Osteocyte (in vitro differentiated cells): ENCODE measurements around the gene ASCL3. TPM values are rescaled to one million over a fixed set of nuclear protein-coding genes. Genes with fewer than 3 reads are reported as not detected.

ENCODE experiments used
- DNase-seq: peaks from one replicate; pipeline ENCODE4 v3.0.0; 2021; ENCODE audit warnings: mixed read lengths; ENCODE audit not compliant: unreplicated experiment; ENCODE audit errors: extremely low spot score
- H3K27ac Mint-ChIP-seq: one replicate; pipeline ENCODE4 v1.8.0; 2021; ENCODE audit warnings: mild to moderate bottlenecking, mixed read lengths; ENCODE audit not compliant: unreplicated experiment
- H3K27me3 Mint-ChIP-seq: one replicate; pipeline ENCODE4 v1.8.0; 2021; ENCODE audit warnings: mixed read lengths; ENCODE audit not compliant: unreplicated experiment
- H3K36me3 Mint-ChIP-seq: one replicate; pipeline ENCODE4 v1.8.0; 2021; ENCODE audit warnings: mixed read lengths; ENCODE audit not compliant: unreplicated experiment
- H3K4me1 Mint-ChIP-seq: one replicate; pipeline ENCODE4 v1.8.0; 2021; ENCODE audit warnings: mixed read lengths; ENCODE audit not compliant: unreplicated experiment
- H3K4me3 Mint-ChIP-seq: one replicate; pipeline ENCODE4 v1.8.0; 2021; ENCODE audit warnings: mild to moderate bottlenecking, moderate library complexity, mixed read lengths; ENCODE audit not compliant: unreplicated experiment
- H3K9me3 Mint-ChIP-seq: one replicate; pipeline ENCODE4 v1.8.0; 2021; ENCODE audit warnings: mixed read lengths; ENCODE audit not compliant: unreplicated experiment
- total RNA-seq: library from RNA; stranded (reverse); gene quantifications from 2 replicates; pipeline ENCODE4 v1.2.1, GENCODE V29; 2021
- TF ChIP-seq, protein P1 (sequence below): fragments of 200-600 bp; sonication (generic); IDR thresholded peaks from 2 replicates; pipeline ENCODE4 v1.5.0; 2021; ENCODE audit warnings: antibody characterized with exemption, mild to moderate bottlenecking, moderate library complexity

Gene ASCL3
- total RNA-seq, 1 donor from 2014 or later = not detected

DNA sequence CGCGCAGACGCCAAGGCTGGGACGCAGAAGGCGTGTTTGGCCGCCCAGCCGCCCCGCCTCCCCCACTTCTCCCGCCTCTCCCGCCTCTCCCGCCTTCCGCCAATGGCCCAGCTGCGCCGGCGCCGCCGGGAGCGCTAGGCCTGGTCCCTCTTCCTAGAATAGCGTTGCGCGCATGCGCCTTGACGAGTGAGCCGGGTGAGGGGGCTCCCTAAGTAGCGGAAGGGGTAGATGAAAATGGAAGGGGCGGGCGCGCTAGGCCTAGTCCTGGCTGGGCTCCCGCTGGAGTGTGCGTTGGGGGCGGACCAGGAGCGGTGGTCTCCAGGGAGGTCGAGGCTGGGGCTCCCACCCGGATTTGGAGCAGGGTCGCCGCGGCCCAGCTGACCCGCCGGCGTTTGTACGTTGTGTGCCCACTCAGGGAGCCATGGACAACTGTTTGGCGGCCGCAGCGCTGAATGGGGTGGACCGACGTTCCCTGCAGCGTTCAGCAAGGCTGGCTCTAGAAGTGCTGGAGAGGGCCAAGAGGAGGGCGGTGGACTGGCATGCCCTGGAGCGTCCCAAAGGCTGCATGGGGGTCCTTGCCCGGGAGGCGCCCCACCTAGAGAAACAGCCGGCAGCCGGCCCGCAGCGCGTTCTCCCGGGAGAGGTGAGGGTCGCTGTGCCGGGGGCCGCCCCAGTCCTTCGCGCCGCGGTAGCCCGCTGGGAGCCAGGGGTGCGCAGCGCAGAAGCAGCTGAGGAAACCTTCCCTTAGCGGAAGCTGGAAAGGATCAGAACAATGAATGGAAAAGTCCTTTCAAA lies 31.6 kb downstream of the ASCL3 start, which contains the start of gene AKIP1:
AKIP1 (plus strand) TSS at position 161 of the 795 bp plus-strand sequence; CDS start at position 422, 261 bp downstream.
- H3K27me3 Mint-ChIP-seq = no peaks in the 10 kb centered on the region
- peak; percentile 99 for DNase-seq
- peak within 1 kb of the TSS; percentile 93 for H3K4me3 Mint-ChIP-seq
- H3K27ac Mint-ChIP-seq = peak within 1 kb of the TSS; percentile 92
- H3K9me3 Mint-ChIP-seq = no peaks in the 10 kb centered on the region
- H3K4me1 Mint-ChIP-seq = peaks cover 71% of the 10 kb centered on the region
- peaks cover 5% of the 10 kb centered on the region for H3K36me3 Mint-ChIP-seq
- TF ChIP-seq, protein P1, sequence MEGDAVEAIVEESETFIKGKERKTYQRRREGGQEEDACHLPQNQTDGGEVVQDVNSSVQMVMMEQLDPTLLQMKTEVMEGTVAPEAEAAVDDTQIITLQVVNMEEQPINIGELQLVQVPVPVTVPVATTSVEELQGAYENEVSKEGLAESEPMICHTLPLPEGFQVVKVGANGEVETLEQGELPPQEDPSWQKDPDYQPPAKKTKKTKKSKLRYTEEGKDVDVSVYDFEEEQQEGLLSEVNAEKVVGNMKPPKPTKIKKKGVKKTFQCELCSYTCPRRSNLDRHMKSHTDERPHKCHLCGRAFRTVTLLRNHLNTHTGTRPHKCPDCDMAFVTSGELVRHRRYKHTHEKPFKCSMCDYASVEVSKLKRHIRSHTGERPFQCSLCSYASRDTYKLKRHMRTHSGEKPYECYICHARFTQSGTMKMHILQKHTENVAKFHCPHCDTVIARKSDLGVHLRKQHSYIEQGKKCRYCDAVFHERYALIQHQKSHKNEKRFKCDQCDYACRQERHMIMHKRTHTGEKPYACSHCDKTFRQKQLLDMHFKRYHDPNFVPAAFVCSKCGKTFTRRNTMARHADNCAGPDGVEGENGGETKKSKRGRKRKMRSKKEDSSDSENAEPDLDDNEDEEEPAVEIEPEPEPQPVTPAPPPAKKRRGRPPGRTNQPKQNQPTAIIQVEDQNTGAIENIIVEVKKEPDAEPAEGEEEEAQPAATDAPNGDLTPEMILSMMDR = no peak

DNA sequence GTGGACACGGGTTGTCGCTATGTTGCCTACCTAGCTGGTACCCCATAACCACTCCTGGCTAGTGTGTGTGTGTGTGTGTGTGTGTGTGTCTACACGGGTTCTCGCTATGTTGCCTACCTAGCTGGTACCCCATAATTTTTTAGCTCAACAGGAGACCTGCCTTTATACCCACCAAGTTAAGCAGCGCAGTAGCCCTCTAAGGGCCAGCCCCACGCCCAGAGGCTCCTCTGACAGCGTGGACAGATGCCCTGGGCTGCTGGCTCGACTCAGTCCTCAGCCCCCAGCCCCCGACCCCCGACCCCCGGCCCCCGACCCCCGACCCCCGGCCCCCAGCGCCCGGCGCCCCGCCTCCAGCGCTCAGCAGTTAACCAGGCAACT lies 32.2 kb downstream of the ASCL3 start:
- Mint-ChIP-seq H3K4me1 (peaks cover 68% of the 10 kb centered on the region), H3K27me3 (no peaks in the 10 kb centered on the region), H3K9me3 (no peaks in the 10 kb centered on the region), H3K4me3 (peak overlapping the region; percentile 93), H3K27ac (no peak overlapping the region), H3K36me3 (peaks cover 5% of the 10 kb centered on the region)
- DNase-seq = no peak
- TF ChIP-seq, protein P1 = no peak

DNA sequence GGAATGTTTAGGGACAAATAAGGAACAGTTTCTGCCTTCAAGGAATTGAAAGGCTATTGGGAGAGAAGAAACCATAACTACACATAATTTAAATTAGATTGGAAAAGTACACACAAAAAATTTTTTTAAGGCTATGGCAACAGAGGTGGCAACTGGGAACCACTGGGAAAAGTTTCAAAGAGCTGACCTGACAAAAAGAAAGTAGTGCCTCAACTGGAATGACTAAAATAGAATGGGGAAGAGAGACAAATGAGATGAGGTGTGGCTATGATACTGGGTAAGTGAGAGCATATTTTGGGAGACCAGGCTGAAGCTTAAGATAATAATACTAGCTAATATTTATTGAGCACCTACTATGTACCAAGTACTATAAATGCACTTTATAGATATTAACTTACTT lies 34.7 kb downstream of the ASCL3 start:
- H3K27ac Mint-ChIP-seq = no peak overlapping the region
- no peaks in the 10 kb centered on the region for H3K36me3 Mint-ChIP-seq
- no peak overlapping the region for H3K4me3 Mint-ChIP-seq

DNA sequence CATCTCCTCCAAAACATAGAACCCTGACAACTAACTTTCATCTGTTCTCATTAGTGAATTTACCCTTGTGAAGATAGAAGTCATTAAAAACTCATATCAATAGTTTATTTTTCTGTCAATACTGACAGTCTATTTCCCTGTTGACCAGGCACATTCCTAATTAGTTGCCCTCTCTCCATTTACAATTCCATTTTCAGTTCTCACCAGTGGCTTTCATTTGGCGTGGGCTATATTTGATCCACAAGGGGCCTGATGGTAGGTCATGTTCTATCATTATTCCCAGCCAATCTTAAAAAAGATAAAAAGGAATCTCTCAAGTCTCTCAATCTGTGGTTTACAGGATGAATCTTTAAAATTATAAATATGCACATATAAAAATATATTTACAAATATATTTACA lies 35.7 kb downstream of the ASCL3 start:
- DNase-seq = no peak
- H3K4me1 Mint-ChIP-seq = peaks cover 52% of the 10 kb centered on the region
- H3K27ac Mint-ChIP-seq = peak overlapping the region; percentile 94
- TF ChIP-seq, protein P1 = no peak
- H3K27me3 Mint-ChIP-seq = no peaks in the 10 kb centered on the region
- no peaks in the 10 kb centered on the region for H3K36me3 Mint-ChIP-seq
- H3K4me3 Mint-ChIP-seq = no peak overlapping the region
- H3K9me3 Mint-ChIP-seq = peaks cover 5% of the 10 kb centered on the region

More for the DNA sequence above, 34.7 kb downstream of the ASCL3 start:
- no peaks in the 10 kb centered on the region for H3K27me3 Mint-ChIP-seq
- H3K4me1 Mint-ChIP-seq = peaks cover 58% of the 10 kb centered on the region
- DNase-seq = no peak
- no peaks in the 10 kb centered on the region for H3K9me3 Mint-ChIP-seq
- TF ChIP-seq, protein P1 = no peak

DNA sequence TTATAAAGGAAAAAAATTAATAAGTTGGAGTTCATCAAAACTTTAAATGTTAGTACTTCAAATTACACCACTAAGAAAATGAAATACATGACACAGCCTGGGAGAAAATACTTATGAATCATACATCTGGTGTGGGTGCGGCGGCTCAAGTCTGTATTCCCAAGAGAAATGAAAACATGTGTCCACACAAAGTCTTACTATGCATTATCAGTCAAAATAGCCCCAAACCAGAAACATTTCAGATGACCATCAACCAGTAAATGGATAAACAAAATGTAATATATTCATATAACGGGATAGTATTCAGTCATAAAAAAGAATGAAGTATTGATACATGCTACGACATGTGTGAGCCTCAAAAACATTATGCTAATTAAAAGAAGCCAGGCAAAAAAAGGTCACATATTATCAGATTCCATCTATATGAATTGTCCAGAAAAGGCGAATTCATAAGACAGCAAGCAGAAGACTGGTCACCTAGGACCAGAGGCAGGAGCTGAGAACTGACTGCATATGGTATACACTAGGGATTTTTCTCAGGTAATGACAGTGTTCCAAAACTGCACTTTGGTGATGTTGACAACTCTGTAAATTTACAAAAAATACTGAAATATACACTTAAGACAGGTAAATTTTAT lies 37.2 kb downstream of the ASCL3 start:
- Mint-ChIP-seq H3K4me3 (no peak overlapping the region), H3K36me3 (peaks cover 3% of the 10 kb centered on the region)
- no peak for DNase-seq

More for the DNA sequence above, 37.2 kb downstream of the ASCL3 start:
- no peaks in the 10 kb centered on the region for H3K27me3 Mint-ChIP-seq
- TF ChIP-seq, protein P1 = no peak
- H3K27ac Mint-ChIP-seq = peak overlapping the region; percentile 75
- H3K4me1 Mint-ChIP-seq = peaks cover 48% of the 10 kb centered on the region
- H3K9me3 Mint-ChIP-seq = peaks cover 9% of the 10 kb centered on the region
